Mesendoderm (in vitro differentiated cells): ENCODE data around the gene ZNF469.

Experiments
- DNase-seq: peaks from one replicate; pipeline ENCODE4 v3.0.0; 2013
- H2AK5ac ChIP-seq: 2 replicates; pipeline ENCODE4 v1.6.1; 2013; ENCODE audit warnings: low read length, inconsistent platforms
- H2BK120ac ChIP-seq: 2 replicates; pipeline ENCODE4 v1.6.1; 2013; ENCODE audit warnings: low read depth, mild to moderate bottlenecking, low read length, moderate library complexity, mixed read lengths
- H2BK15ac ChIP-seq: replicated peaks from 2 replicates; pipeline ENCODE4 v1.6.1; 2013; ENCODE audit warnings: low read depth, mild to moderate bottlenecking, moderate library complexity
- H2BK5ac ChIP-seq: 2 replicates; pipeline ENCODE4 v1.6.1; 2013; ENCODE audit warnings: low read length, inconsistent platforms
- H3K18ac ChIP-seq: 2 replicates; pipeline ENCODE4 v1.6.1; 2013; ENCODE audit warnings: mild to moderate bottlenecking, low read length, mixed read lengths
- H3K23ac ChIP-seq: one replicate; pipeline ENCODE4 v1.6.1; 2013; ENCODE audit warnings: low read length
- H3K27ac ChIP-seq: 2 replicates; pipeline ENCODE4 v1.5.1; 2013; ENCODE audit warnings: low read depth, mild to moderate bottlenecking, inconsistent platforms, low read length, moderate library complexity
- H3K27me3 ChIP-seq: 2 replicates; pipeline ENCODE4 v1.6.1; 2013; ENCODE audit warnings: low read length, control low read depth, mild to moderate bottlenecking, inconsistent platforms; ENCODE audit not compliant: insufficient read depth, poor library complexity
- H3K36me3 ChIP-seq: 2 replicates; pipeline ENCODE4 v1.6.1; 2013; ENCODE audit warnings: low read length, inconsistent platforms; ENCODE audit not compliant: control insufficient read depth, insufficient read depth
- H3K4ac ChIP-seq: one replicate; pipeline ENCODE4 v1.6.1; 2013; ENCODE audit warnings: low read depth, mild to moderate bottlenecking, low read length, moderate library complexity
- H3K4me1 ChIP-seq: 2 replicates; pipeline ENCODE4 v1.6.1; 2013; ENCODE audit warnings: low read depth, low read length, inconsistent platforms; ENCODE audit not compliant: control insufficient read depth
- H3K4me2 ChIP-seq: 2 replicates; pipeline ENCODE4 v1.6.1; 2013; ENCODE audit warnings: low read length
- H3K4me3 ChIP-seq: 2 replicates; pipeline ENCODE4 v1.5.1; 2013; ENCODE audit warnings: mild to moderate bottlenecking, low read length
- H3K56ac ChIP-seq: one replicate; pipeline ENCODE4 v1.6.1; 2013; ENCODE audit warnings: low read length
- H3K79me1 ChIP-seq: 2 replicates; pipeline ENCODE4 v1.6.1; 2013; ENCODE audit warnings: low read length, inconsistent platforms
- H3K79me2 ChIP-seq: 2 replicates; pipeline ENCODE4 v1.6.1; 2013; ENCODE audit warnings: mild to moderate bottlenecking, low read length; ENCODE audit not compliant: control insufficient read depth, insufficient read depth
- H3K9ac ChIP-seq: 2 replicates; pipeline ENCODE4 v1.6.1; 2013; ENCODE audit warnings: low read length, inconsistent platforms
- H4K5ac ChIP-seq: one replicate; pipeline ENCODE4 v1.6.1; 2013; ENCODE audit warnings: low read length
- H4K8ac ChIP-seq: one replicate; pipeline ENCODE4 v1.6.1; 2013; ENCODE audit warnings: low read depth, mild to moderate bottlenecking, control low read depth, low read length, moderate library complexity
- WGBS: extraction: QIAGEN DNeasy Blood & Tissue Kit; methylation state at CpG from one replicate; pipeline ENCODE4 v1.1.7; 2013; ENCODE audit warnings: low lambda C conversion rate, missing lambda C conversion rate; ENCODE audit not compliant: insufficient coverage; ENCODE audit errors: extremely low coverage; 5-methylcytosine and 5-hydroxymethylcytosine counted together

Gene ZNF469

DNA sequence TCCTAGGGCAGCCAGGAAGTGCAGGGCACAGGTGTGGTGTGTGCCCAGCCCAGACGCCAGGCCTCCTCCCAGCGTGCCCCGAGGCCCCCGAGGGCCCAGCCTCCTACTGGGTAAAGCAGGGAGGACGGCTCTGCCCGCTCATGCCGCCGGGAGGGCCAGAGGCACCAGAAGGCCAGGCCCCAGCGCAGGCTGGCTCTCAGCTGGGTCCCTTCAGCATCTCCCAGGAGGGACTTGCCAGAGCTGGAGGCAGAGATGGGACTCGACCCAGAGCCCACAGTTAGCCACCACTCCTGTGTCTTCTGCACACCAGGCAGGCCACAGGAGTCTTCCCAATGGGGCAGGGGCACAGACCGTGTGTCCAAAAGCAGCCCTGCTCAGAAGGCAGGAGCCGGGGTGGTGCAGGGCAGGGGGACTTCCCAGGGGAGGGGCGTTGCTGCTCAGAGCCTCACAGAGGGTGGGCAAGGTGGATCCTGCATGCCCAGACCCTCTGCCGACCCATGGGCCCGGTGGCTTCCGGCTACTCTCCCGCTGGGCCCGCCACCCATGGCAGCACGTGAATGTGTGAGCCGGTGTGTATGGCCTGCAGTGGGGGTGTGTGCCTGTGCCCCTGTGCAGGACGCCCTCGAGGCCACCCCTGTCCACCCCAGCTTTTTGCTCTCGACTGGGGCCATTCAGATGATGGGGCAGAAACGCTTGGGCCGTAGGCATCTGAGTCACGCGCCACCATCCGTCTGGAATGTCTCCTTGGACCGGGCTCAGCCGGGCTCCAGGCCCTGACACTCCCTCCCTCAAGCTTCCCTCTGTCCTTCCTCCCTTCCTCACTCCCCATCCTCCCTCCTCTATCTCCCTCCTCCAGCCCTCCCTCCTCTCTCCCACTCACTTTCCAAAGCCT is 5.7 kb upstream of the ZNF469 start:
- Histone ChIP-seq H3K9ac (no peak overlapping the region), H3K79me1 (no peaks in the 10 kb centered on the region), H2BK120ac (no peak overlapping the region), H3K4me1 (no peaks in the 10 kb centered on the region), H2BK5ac (no peak overlapping the region), H3K79me2 (no peaks in the 10 kb centered on the region), H3K27ac (no peak overlapping the region), H3K23ac (no peak overlapping the region), H3K4me2 (no peak overlapping the region), H3K56ac (no peak overlapping the region), H2BK15ac (no peak overlapping the region), H3K4ac (no peak overlapping the region), H3K18ac (no peak overlapping the region), H3K4me3 (no peak overlapping the region), H3K36me3 (no peaks in the 10 kb centered on the region), H4K8ac (no peak overlapping the region), H2AK5ac (no peak overlapping the region), H4K5ac (no peak overlapping the region), H3K27me3 (peaks cover 4% of the 10 kb centered on the region)
- DNase-seq = no peak
- no CpG with 5 or more reads among the region's 30 CpGs for WGBS

DNA sequence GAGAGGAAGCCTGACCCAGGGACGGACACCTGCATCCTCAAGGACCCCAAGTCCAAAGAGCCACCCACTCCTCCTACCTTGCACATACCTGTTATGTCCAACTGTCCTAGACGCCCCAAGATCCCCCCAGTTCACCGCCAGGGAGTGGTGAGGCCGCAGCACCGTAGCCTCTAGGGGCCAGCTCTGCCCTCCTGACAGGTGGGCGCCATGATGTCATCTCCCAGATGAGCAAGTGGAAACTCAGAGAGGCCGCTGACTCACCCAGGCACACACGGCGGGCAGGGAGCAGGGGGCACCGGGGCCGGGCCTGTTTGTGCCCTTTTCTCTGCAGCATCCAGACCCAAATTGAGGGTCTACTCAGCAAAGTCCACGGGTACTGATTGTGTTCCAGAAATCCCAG is 4.8 kb upstream of the ZNF469 start:
- Histone ChIP-seq H3K4me2 (no peak overlapping the region), H3K18ac (no peak overlapping the region), H2BK120ac (no peak overlapping the region), H3K4me1 (no peaks in the 10 kb centered on the region), H2AK5ac (no peak overlapping the region), H2BK15ac (no peak overlapping the region), H3K23ac (no peak overlapping the region), H3K79me2 (no peaks in the 10 kb centered on the region), H3K36me3 (no peaks in the 10 kb centered on the region), H3K27ac (no peak overlapping the region), H3K4ac (no peak overlapping the region), H3K27me3 (peaks cover 6% of the 10 kb centered on the region), H2BK5ac (no peak overlapping the region), H4K5ac (no peak overlapping the region), H3K4me3 (no peak overlapping the region), H3K79me1 (no peaks in the 10 kb centered on the region), H3K9ac (no peak overlapping the region), H4K8ac (no peak overlapping the region), H3K56ac (no peak overlapping the region)
- DNase-seq = no peak
- no CpG with 5 or more reads among the region's 12 CpGs for WGBS

DNA sequence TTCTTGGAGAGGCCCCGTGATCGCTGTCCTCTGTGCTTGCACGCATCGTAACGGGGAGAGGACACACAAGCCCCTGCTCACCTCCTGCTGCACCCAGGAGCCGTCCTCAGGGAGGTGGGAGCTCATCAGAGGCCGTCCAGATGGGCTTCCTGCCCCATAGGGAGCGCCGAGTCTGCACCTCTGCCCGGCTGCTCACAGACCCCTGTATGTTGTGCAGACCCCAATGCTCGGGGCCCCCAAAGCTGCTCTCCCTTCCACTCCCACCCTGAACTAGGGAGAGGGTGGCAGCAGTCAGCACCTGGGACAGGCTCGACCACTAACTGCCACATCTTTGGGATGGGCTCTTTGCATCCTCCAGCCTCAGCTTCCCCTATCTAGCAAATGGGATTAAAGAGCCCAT is 4.4 kb upstream of the ZNF469 start:
- DNase-seq = no peak
- Histone ChIP-seq H2BK5ac (no peak overlapping the region), H2BK15ac (no peak overlapping the region), H3K27me3 (peaks cover 6% of the 10 kb centered on the region), H3K79me2 (no peaks in the 10 kb centered on the region), H4K8ac (no peak overlapping the region), H3K27ac (no peak overlapping the region), H3K79me1 (no peaks in the 10 kb centered on the region), H3K4me2 (no peak overlapping the region), H4K5ac (no peak overlapping the region), H3K36me3 (no peaks in the 10 kb centered on the region), H3K23ac (no peak overlapping the region), H3K4me1 (no peaks in the 10 kb centered on the region), H2BK120ac (no peak overlapping the region), H2AK5ac (no peak overlapping the region), H3K4ac (no peak overlapping the region), H3K56ac (no peak overlapping the region), H3K9ac (no peak overlapping the region), H3K4me3 (no peak overlapping the region), H3K18ac (no peak overlapping the region)
- no CpG with 5 or more reads among the region's 12 CpGs for WGBS

DNA sequence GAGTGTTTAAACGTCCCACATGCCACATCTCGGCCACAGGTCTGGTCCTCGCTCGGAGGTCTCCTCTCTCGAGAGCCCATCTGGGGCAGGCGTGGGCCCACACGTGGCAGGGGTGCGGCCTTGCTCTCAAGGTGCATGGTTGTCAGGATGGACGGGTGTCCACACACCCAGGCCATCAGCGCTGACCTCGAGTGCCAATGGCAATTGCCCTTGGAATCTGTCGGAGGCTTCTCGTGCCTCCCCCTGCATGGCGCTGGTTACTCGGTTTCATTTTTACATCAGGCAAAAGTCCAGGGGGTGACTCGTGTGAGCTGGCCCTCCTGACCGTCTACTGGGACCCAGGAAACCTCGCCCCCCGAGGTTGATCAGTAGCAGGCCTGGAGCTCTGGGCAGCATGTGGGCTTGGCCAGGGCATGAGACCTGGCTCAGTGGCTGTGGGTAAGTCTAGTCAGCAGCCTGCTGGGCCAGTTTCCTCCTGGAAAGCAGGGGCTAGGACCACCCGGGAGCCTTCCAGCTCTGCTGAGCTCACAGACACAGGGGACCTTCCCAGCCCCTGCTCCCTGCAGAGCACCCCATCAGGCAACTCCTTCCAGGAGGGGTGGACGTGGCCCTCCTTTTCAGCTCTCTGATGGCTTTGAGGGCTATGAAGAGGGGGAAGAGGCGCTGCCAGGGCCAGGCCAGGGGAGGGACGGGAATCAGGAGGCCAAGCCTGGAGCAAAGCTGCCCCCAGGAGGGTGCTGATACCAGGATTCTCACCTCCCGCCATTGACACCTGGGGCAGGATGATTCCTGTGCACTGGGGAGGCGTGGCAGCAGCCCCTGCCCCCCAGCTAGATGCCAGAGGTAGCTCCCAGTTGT is 3.7 kb upstream of the ZNF469 start:
- peaks cover 10% of the 10 kb centered on the region for H3K27me3 ChIP-seq
- no peak overlapping the region for H3K4me2 ChIP-seq
- H3K56ac ChIP-seq = no peak overlapping the region
- no peak overlapping the region for H4K8ac ChIP-seq
- no peak overlapping the region for H3K18ac ChIP-seq
- no peak overlapping the region for H2BK5ac ChIP-seq
- H3K23ac ChIP-seq = no peak overlapping the region
- no peak overlapping the region for H3K4ac ChIP-seq
- no peak overlapping the region for H2BK15ac ChIP-seq
- no peak overlapping the region for H3K9ac ChIP-seq
- no peak overlapping the region for H3K27ac ChIP-seq
- no peaks in the 10 kb centered on the region for H3K36me3 ChIP-seq
- H3K79me2 ChIP-seq = no peaks in the 10 kb centered on the region
- DNase-seq = no peak
- H2AK5ac ChIP-seq = no peak overlapping the region
- H3K79me1 ChIP-seq = no peaks in the 10 kb centered on the region
- no peaks in the 10 kb centered on the region for H3K4me1 ChIP-seq
- no peak overlapping the region for H3K4me3 ChIP-seq
- H4K5ac ChIP-seq = no peak overlapping the region
- H2BK120ac ChIP-seq = no peak overlapping the region
- no CpG with 5 or more reads among the region's 25 CpGs for WGBS

DNA sequence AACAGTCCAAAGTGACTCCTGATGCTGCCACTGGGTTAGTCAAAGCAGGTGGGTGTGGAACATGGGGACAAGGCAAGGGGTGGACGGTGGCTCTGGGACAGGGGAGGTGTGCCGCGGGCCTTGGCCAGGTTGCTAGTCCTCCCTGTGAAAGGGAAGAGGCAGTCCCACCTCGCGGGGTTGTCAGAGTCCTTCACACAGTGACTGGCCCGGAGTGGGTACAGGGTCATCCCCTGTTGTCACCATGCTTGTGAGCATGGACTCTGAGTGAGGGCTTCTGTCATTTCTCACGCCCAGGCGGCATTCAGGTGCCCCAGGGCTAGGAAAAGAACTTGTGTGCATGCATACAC is 3.1 kb upstream of the ZNF469 start:
- no peak overlapping the region for H3K9ac ChIP-seq

More for the DNA sequence above, 3.1 kb upstream of the ZNF469 start:
- Histone ChIP-seq H4K5ac (no peak overlapping the region), H3K23ac (no peak overlapping the region), H3K27ac (no peak overlapping the region), H3K4ac (no peak overlapping the region), H3K18ac (no peak overlapping the region), H2BK120ac (no peak overlapping the region), H3K79me1 (no peaks in the 10 kb centered on the region), H3K27me3 (peaks cover 16% of the 10 kb centered on the region), H3K4me2 (no peak overlapping the region), H2AK5ac (no peak overlapping the region), H3K4me1 (no peaks in the 10 kb centered on the region), H3K4me3 (no peak overlapping the region), H2BK5ac (no peak overlapping the region), H3K79me2 (no peaks in the 10 kb centered on the region), H3K36me3 (no peaks in the 10 kb centered on the region), H2BK15ac (no peak overlapping the region), H3K56ac (no peak overlapping the region), H4K8ac (no peak overlapping the region)
- no peak for DNase-seq
- WGBS = no CpG with 5 or more reads among the region's 8 CpGs
